HEK293T (cell line): ENCODE data around the gene EPHB1.

ENCODE experiments used
- ARNT ChIP-seq: fragments of 450-650 bp; IDR thresholded peaks from 2 replicates; pipeline ENCODE4 v1.6.1; 2017; ENCODE audit warnings: mild to moderate bottlenecking
- BHLHE40 ChIP-seq: fragments of 450-650 bp; IDR thresholded peaks from 2 replicates; pipeline ENCODE4 v1.6.1; 2016; ENCODE audit warnings: mild to moderate bottlenecking, moderate library complexity, borderline replicate concordance
- CTBP1 ChIP-seq: fragments of 450-650 bp; IDR thresholded peaks from 2 replicates; pipeline ENCODE4 v1.6.1; 2016; ENCODE audit warnings: borderline replicate concordance
- FOXK2 ChIP-seq: fragments of 450-650 bp; IDR thresholded peaks from 2 replicates; pipeline ENCODE4 v1.6.1; 2016; ENCODE audit warnings: mild to moderate bottlenecking
- FOXM1 ChIP-seq: fragments of 450-650 bp; IDR thresholded peaks from 2 replicates; pipeline ENCODE4 v1.6.1; 2017; ENCODE audit warnings: mild to moderate bottlenecking, borderline replicate concordance
- HDGF ChIP-seq: fragments of 450-650 bp; IDR thresholded peaks from 2 replicates; pipeline ENCODE4 v1.6.1; 2017; ENCODE audit warnings: antibody characterized with exemption, borderline replicate concordance
- SP1 ChIP-seq: fragments of 450-650 bp; IDR thresholded peaks from 2 replicates; pipeline ENCODE4 v1.6.1; 2017
- SUZ12 ChIP-seq: fragments of 450-650 bp; IDR thresholded peaks from 2 replicates; pipeline ENCODE4 v1.6.1; 2016; ENCODE audit warnings: mild to moderate bottlenecking
- ZNF384 ChIP-seq: fragments of 450-650 bp; IDR thresholded peaks from 2 replicates; pipeline ENCODE4 v1.6.1; 2016

DNA sequence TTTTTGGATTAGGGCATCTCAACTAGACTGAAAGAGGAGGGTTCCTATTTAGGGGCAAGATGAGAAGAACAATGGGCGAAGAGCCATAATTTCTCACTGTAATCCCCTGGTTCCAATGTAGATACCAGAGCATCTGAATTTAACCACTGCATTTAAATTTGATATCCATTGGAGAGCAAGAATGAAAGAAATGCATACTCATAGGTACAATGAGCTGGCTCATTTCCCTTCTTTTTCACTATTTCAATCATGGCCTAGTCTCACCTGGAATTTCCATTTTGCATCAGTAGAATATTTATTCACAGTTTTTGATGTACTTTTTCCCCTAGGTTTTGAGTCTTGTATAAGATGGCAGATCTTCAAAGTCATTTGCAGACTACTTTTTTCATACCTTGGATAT, 13.8 kb downstream of the EPHB1 start:
- no peak for TF ChIP-seq ZNF384
- no peak for TF ChIP-seq BHLHE40
- no peak for TF ChIP-seq SP1
- TF ChIP-seq ARNT: no peak
- no peak for TF ChIP-seq FOXK2
- no peak for TF ChIP-seq HDGF
- TF ChIP-seq FOXM1: no peak
- TF ChIP-seq CTBP1: no peak
- no peak for TF ChIP-seq SUZ12
